ENCODE results near the gene CLEC4M.

Gene CLEC4M

DNA sequence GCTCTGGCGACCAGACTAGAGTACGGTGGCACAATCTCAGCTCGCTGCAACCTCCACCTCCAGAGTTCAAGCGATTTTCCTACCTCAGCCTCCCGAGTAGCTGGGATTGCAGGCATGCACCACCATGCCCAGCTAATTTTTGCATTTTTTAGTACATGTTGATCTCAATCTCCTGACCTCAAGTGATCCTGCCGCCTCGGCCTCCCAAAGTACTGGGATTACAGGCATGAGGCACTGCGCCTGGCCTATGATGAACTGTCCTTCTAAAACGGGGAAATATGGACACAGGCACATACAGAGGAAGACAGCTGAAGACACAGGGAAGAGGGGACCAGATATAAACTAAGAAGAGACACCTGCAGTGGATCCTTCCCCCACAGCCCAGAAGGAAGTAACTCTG is 12.7 kb downstream of the CLEC4M start:
- Histone ChIP-seq H3K4me1 (ENCODE audit: insufficient read depth, low read length, severe bottlenecking) (no peaks in the 10 kb centered on the region), H3K4me2 (ENCODE audit: low read length) (no peak overlapping the region), H3F3A (ENCODE audit: insufficient read depth, low read length) (no peaks in the 10 kb centered on the region), H4K20me1 (ENCODE audit: insufficient read depth, low read length) (no peaks in the 10 kb centered on the region), H3K27ac (ENCODE audit: low read depth, low read length, poor library complexity, severe bottlenecking) (no peak overlapping the region), H3K9me3 (ENCODE audit: low read length) (no peaks in the 10 kb centered on the region), H3K4me3 (ENCODE audit: low read depth, low read length, poor library complexity, severe bottlenecking) (no peak overlapping the region), H3K9me2 (ENCODE audit: low read depth, low read length) (no peaks in the 10 kb centered on the region), H2AFZ (ENCODE audit: low read length) (no peak overlapping the region), H3K9ac (ENCODE audit: low read length) (no peak overlapping the region), H3K36me3 (ENCODE audit: insufficient read depth, low read length) (no peaks in the 10 kb centered on the region), H3K79me2 (ENCODE audit: insufficient read depth, low read length) (no peaks in the 10 kb centered on the region), H3K27me3 (ENCODE audit: insufficient read depth, low read length) (no peaks in the 10 kb centered on the region; the same call in 1 of the 2 replicates)
- TF ChIP-seq, protein P1, sequence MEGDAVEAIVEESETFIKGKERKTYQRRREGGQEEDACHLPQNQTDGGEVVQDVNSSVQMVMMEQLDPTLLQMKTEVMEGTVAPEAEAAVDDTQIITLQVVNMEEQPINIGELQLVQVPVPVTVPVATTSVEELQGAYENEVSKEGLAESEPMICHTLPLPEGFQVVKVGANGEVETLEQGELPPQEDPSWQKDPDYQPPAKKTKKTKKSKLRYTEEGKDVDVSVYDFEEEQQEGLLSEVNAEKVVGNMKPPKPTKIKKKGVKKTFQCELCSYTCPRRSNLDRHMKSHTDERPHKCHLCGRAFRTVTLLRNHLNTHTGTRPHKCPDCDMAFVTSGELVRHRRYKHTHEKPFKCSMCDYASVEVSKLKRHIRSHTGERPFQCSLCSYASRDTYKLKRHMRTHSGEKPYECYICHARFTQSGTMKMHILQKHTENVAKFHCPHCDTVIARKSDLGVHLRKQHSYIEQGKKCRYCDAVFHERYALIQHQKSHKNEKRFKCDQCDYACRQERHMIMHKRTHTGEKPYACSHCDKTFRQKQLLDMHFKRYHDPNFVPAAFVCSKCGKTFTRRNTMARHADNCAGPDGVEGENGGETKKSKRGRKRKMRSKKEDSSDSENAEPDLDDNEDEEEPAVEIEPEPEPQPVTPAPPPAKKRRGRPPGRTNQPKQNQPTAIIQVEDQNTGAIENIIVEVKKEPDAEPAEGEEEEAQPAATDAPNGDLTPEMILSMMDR (IDR thresholded peaks at IDR 0.05; ENCODE audit: low read length) = no peak
- no peak for TF ChIP-seq EZH2 (IDR thresholded peaks at IDR 0.05; ENCODE audit: borderline replicate concordance, low read length)

- no peak overlapping the region for H3K4me2 ChIP-seq (ENCODE audit: low read length)
- H3K27ac ChIP-seq (ENCODE audit: low read depth, low read length, poor library complexity, severe bottlenecking) = no peak overlapping the region
- no peaks in the 10 kb centered on the region for H3K9me3 ChIP-seq (ENCODE audit: low read length)
- no peak for TF ChIP-seq EZH2 (IDR thresholded peaks at IDR 0.05; ENCODE audit: borderline replicate concordance, low read length)
- TF ChIP-seq, protein P1 (IDR thresholded peaks at IDR 0.05; ENCODE audit: low read length) = no peak
- no peaks in the 10 kb centered on the region for H3K36me3 ChIP-seq (ENCODE audit: insufficient read depth, low read length)
- H3F3A ChIP-seq (ENCODE audit: insufficient read depth, low read length) = no peaks in the 10 kb centered on the region
- no peaks in the 10 kb centered on the region; the same call in 1 of the 2 replicates for H3K27me3 ChIP-seq (ENCODE audit: insufficient read depth, low read length)
- no peaks in the 10 kb centered on the region for H3K79me2 ChIP-seq (ENCODE audit: insufficient read depth, low read length)
- H3K4me3 ChIP-seq (ENCODE audit: low read depth, low read length, poor library complexity, severe bottlenecking) = no peak overlapping the region
- no peaks in the 10 kb centered on the region for H3K9me2 ChIP-seq (ENCODE audit: low read depth, low read length)
- H2AFZ ChIP-seq (ENCODE audit: low read length) = no peak overlapping the region
- H3K4me1 ChIP-seq (ENCODE audit: insufficient read depth, low read length, severe bottlenecking) = no peaks in the 10 kb centered on the region
- no peak overlapping the region for H3K9ac ChIP-seq (ENCODE audit: low read length)
- no peaks in the 10 kb centered on the region for H4K20me1 ChIP-seq (ENCODE audit: insufficient read depth, low read length)
Observed at GRCh38 chr19:7778081-7778480, 15.0 kb downstream of the CLEC4M start.

GRCh38 chr19:7779631-7780486 is 16.8 kb downstream of the CLEC4M start:
- Histone ChIP-seq H3K27ac (ENCODE audit: low read depth, low read length, poor library complexity, severe bottlenecking) (no peak overlapping the region), H4K20me1 (ENCODE audit: insufficient read depth, low read length) (no peaks in the 10 kb centered on the region), H3K36me3 (ENCODE audit: insufficient read depth, low read length) (no peaks in the 10 kb centered on the region), H3K4me3 (ENCODE audit: low read depth, low read length, poor library complexity, severe bottlenecking) (no peak overlapping the region), H3K9me3 (ENCODE audit: low read length) (no peaks in the 10 kb centered on the region), H3K27me3 (ENCODE audit: insufficient read depth, low read length) (no peaks in the 10 kb centered on the region; the same call in 1 of the 2 replicates), H3K9me2 (ENCODE audit: low read depth, low read length) (no peaks in the 10 kb centered on the region), H3K4me1 (ENCODE audit: insufficient read depth, low read length, severe bottlenecking) (no peaks in the 10 kb centered on the region), H3K79me2 (ENCODE audit: insufficient read depth, low read length) (no peaks in the 10 kb centered on the region), H3K4me2 (ENCODE audit: low read length) (no peak overlapping the region), H3K9ac (ENCODE audit: low read length) (no peak overlapping the region), H3F3A (ENCODE audit: insufficient read depth, low read length) (no peaks in the 10 kb centered on the region), H2AFZ (ENCODE audit: low read length) (no peak overlapping the region)
- TF ChIP-seq, protein P1 (IDR thresholded peaks at IDR 0.05; ENCODE audit: low read length) = no peak
- TF ChIP-seq EZH2 (IDR thresholded peaks at IDR 0.05; ENCODE audit: borderline replicate concordance, low read length) = no peak
